Measurements from ENCODE around the gene ARID1B. TPM values are rescaled to one million over a fixed set of nuclear protein-coding genes. Genes with fewer than 3 reads are reported as not detected.

Gene ARID1B
- total RNA-seq, 2 donors from 2014 or later = 43.9 to 44.6 TPM

DNA sequence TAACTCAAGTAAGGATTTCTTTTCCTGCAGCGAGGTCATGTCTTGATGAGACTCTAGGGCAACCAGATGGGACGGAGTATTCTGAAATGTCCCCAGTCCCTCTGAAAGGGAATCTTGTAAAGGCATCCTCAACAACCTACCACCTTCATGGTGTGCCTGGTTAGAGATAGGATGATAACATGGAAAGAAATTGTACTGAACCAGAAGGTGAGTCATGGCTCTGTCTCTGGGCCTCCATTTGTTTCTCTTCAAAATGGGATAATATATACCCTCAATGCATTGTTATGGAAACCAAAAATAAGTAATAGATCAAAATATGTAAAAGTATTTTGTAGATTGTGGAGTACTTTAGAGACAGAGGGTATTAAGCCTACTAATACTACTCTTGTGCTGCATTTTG lies 219.1 kb downstream of the ARID1B start:
- Histone ChIP-seq H3K27ac (no peak overlapping the region), H3K9me3 (no peaks in the 10 kb centered on the region), H3K27me3 (no peaks in the 10 kb centered on the region), H3K4me3 (no peak overlapping the region), H3K36me3 (no peaks in the 10 kb centered on the region), H3K4me1 (peaks cover 0 to 29% of the 10 kb centered on the region in 2 donors)
- TF ChIP-seq, protein P1, sequence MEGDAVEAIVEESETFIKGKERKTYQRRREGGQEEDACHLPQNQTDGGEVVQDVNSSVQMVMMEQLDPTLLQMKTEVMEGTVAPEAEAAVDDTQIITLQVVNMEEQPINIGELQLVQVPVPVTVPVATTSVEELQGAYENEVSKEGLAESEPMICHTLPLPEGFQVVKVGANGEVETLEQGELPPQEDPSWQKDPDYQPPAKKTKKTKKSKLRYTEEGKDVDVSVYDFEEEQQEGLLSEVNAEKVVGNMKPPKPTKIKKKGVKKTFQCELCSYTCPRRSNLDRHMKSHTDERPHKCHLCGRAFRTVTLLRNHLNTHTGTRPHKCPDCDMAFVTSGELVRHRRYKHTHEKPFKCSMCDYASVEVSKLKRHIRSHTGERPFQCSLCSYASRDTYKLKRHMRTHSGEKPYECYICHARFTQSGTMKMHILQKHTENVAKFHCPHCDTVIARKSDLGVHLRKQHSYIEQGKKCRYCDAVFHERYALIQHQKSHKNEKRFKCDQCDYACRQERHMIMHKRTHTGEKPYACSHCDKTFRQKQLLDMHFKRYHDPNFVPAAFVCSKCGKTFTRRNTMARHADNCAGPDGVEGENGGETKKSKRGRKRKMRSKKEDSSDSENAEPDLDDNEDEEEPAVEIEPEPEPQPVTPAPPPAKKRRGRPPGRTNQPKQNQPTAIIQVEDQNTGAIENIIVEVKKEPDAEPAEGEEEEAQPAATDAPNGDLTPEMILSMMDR (IDR thresholded peaks at IDR 0.05) = no peak
- DNase-seq (ENCODE audit: low spot score) = no peak

DNA sequence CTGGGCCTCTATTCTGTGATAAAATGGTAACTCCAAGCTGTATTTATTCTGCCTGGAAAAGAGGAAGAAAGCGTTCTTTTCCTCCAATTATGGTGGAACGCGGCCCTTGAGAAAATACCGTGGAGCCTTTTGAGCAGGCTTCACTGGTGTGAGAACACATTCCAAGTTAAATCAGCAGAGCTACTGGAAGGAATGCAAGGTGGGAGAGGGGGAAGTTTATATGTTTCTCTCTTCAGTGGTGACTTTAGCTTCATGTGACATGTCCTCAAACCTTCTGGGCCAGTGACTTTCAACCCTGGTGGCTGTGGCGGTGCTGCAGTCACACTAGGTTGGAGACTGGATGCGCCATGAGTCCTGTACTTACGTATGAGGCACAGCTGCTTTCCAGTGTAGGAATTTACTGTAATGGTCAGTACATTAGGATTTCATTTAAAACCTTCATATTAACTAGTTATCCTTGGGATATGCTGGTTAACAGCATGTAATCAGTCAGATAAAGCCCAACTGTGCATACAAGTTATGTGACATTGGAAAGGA lies 221.7 kb downstream of the ARID1B start:
- Histone ChIP-seq H3K36me3 (no peaks in the 10 kb centered on the region), H3K4me1 (peaks cover 0 to 16% of the 10 kb centered on the region in 2 donors), H3K27me3 (no peaks in the 10 kb centered on the region), H3K27ac (no peak overlapping the region), H3K9me3 (no peaks in the 10 kb centered on the region), H3K4me3 (no peak overlapping the region)
- TF ChIP-seq, protein P1 (IDR thresholded peaks at IDR 0.05) = no peak
- DNase-seq (ENCODE audit: low spot score) = no peak

DNA sequence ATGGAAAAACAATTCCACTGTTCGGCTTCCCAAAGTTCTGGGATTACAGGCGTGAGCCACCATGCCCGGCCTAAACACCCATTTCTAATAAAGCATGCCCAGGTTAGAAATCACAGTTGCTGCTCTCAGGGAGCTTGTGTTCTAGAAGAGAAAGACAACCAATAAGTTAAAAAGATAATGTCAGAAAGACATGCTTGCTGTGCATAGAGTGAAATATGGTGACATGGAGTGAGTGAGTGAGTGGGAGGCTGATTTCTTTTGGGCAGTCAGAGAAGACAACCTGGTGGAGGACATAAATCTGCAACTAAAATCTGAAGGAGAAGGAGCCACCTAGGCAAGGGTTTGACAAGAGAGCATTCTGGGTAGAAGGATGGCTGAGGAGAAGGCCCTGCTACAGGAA lies 222.6 kb downstream of the ARID1B start:
- H3K4me3 ChIP-seq = no peak overlapping the region
- TF ChIP-seq, protein P1 (IDR thresholded peaks at IDR 0.05) = no peak
- H3K27ac ChIP-seq = no peak overlapping the region

DNA sequence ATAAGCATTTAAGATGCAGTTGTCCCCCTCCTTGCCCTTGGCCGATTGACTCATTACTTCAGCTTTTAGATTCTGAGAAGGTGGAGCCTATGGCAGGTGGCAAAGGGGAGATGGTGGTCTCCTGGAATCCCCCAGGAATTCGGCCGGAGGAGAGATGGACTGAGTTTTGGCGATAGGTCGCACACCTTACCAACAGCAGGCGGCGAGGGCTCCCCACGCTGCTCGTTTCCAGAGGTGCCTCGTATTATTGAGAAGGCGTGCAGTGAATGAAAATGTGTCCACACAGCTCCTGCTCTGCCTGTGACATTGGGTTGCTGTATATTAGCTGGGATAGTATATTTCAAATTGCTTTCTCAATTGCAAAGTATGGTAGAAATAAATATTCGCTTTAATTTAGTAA lies 224.5 kb downstream of the ARID1B start:
- TF ChIP-seq, protein P1 (IDR thresholded peaks at IDR 0.05) = no peak
- no peak overlapping the region for H3K27ac ChIP-seq
- peaks cover 0 to 9% of the 10 kb centered on the region in 2 donors for H3K4me1 ChIP-seq
- no peaks in the 10 kb centered on the region for H3K27me3 ChIP-seq
- H3K36me3 ChIP-seq = no peaks in the 10 kb centered on the region
- no peaks in the 10 kb centered on the region for H3K9me3 ChIP-seq
- no peak for DNase-seq (ENCODE audit: low spot score)
- no peak overlapping the region for H3K4me3 ChIP-seq

More for the DNA sequence above, 222.6 kb downstream of the ARID1B start:
- DNase-seq (ENCODE audit: low spot score) = no peak
- Histone ChIP-seq H3K36me3 (no peaks in the 10 kb centered on the region), H3K9me3 (no peaks in the 10 kb centered on the region), H3K4me1 (peaks cover 0 to 13% of the 10 kb centered on the region in 2 donors), H3K27me3 (no peaks in the 10 kb centered on the region)

DNA sequence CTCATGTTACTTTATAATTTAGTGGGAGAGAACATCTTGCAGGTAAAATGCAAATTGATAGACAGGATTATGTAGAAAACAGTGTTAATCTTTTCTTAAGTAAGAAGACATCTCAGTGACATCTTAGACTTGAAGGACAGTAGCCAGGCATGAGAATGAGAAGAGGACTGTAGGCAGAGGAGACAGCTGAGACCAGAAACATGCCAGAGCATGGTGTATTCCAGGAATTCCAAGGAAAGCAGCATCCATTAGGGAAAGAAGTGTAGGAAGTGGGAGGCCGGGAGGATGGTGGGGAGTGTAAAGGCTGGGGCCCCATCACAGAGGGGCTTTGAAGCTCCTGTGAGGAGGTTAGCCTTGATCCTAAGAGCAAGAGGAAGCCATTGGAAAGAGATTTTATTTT lies 225.6 kb downstream of the ARID1B start:
- H3K4me1 ChIP-seq = peaks cover 0 to 9% of the 10 kb centered on the region in 2 donors
- TF ChIP-seq, protein P1 (IDR thresholded peaks at IDR 0.05) = no peak
- no peaks in the 10 kb centered on the region for H3K9me3 ChIP-seq
- no peaks in the 10 kb centered on the region for H3K36me3 ChIP-seq
- H3K27me3 ChIP-seq = no peaks in the 10 kb centered on the region
- no peak for DNase-seq (ENCODE audit: low spot score)
- no peak overlapping the region for H3K4me3 ChIP-seq
- H3K27ac ChIP-seq = no peak overlapping the region

DNA sequence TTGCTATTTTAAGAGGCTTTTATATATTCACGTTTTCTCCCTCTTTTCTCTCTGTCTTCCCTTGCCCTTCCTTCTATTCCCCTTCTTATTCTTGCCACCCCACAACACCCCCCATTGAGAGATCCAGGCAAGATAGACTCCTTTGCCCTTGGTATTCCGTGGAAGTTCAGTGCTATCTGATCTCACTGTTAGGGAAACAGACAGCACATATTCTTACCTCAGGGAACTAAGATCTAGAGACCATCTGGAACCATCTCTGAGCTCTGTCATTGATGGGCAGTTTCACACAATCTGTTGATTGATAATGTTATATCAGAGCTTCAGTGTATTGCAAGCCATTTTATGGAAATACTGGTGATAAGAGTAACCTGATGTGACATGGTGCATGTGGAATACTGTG lies 228.8 kb downstream of the ARID1B start:
- no peak overlapping the region for H3K4me3 ChIP-seq
- no peaks in the 10 kb centered on the region for H3K27me3 ChIP-seq
- no peak overlapping the region for H3K27ac ChIP-seq
- H3K9me3 ChIP-seq = no peaks in the 10 kb centered on the region
- H3K36me3 ChIP-seq = no peaks in the 10 kb centered on the region
- H3K4me1 ChIP-seq = peaks cover 0 to 13% of the 10 kb centered on the region in 2 donors
- no peak for DNase-seq (ENCODE audit: low spot score)
- TF ChIP-seq, protein P1 (IDR thresholded peaks at IDR 0.05) = no peak
